Stimulated activated naive CD8-positive, alpha-beta T cell treated with anti-CD3 and anti-CD28 coated beads, Interleukin-15, Interleukin-2, amounts not matched to agents 100 U/mL and 50 U/mL, for 24 hours (primary cell): ENCODE results near the gene CHRNB4.

Experiments used
- ATAC-seq: fragments of 150-1000 bp; cut with Tn5 transposase; one replicate; pipeline ENCODE4 v1.10.0; 2021
- DNase-seq: peaks from one replicate; pipeline ENCODE4 v3.0.0; 2021

CHRNB4 gene

GRCh38 chr15:78630886-78631633, 9.9 kb downstream of the CHRNB4 start:
- DNase-seq (no peak), ATAC-seq (no peak)

GRCh38 chr15:78629716-78630065, 11.3 kb downstream of the CHRNB4 start:
- ATAC-seq (no peak), DNase-seq (no peak)

- no peak for DNase-seq
- no peak for ATAC-seq
Measured at GRCh38 chr15:78629031-78629715, 11.8 kb downstream of the CHRNB4 start.

GRCh38 chr15:78628227-78628626, 12.8 kb downstream of the CHRNB4 start:
- ATAC-seq (no peak), DNase-seq (no peak)

- DNase-seq (no peak), ATAC-seq (no peak)
Measured at GRCh38 chr15:78627348-78627747, 13.7 kb downstream of the CHRNB4 start.

GRCh38 chr15:78626381-78626995, 14.5 kb downstream of the CHRNB4 start:
- no peak for ATAC-seq
- no peak for DNase-seq

GRCh38 chr15:78625606-78626280, 15.3 kb downstream of the CHRNB4 start:
- ATAC-seq (peak; percentile 42), DNase-seq (no peak)

GRCh38 chr15:78624651-78625590, 16.1 kb downstream of the CHRNB4 start:
- DNase-seq (no peak), ATAC-seq (no peak)

- ATAC-seq (no peak), DNase-seq (no peak)
Measured at GRCh38 chr15:78623786-78624497, 17.1 kb downstream of the CHRNB4 start.

GRCh38 chr15:78621810-78622402, 19.1 kb downstream of the CHRNB4 start:
- ATAC-seq, result no peak
- DNase-seq, result no peak

- ATAC-seq (no peak), DNase-seq (no peak)
Measured at GRCh38 chr15:78620527-78621421, 20.2 kb downstream of the CHRNB4 start, which contains the start of gene CHRNA3. CHRNA3 (minus strand) TSS chr15:78620996; CDS start chr15:78620794, 202 bp downstream.

GRCh38 chr15:78620021-78620526, 20.9 kb downstream of the CHRNB4 start:
- ATAC-seq, result no peak
- DNase-seq, result peak; percentile 10

- no peak for ATAC-seq
- no peak for DNase-seq
Measured at GRCh38 chr15:78619022-78619950, 21.7 kb downstream of the CHRNB4 start.

- DNase-seq (peak; percentile 90), ATAC-seq (no peak)
Measured at GRCh38 chr15:78618490-78618934, 22.5 kb downstream of the CHRNB4 start.

GRCh38 chr15:78618064-78618463, 22.9 kb downstream of the CHRNB4 start:
- ATAC-seq, result no peak
- no peak for DNase-seq

- DNase-seq (no peak), ATAC-seq (no peak)
Measured at GRCh38 chr15:78617516-78617915, 23.5 kb downstream of the CHRNB4 start.

- DNase-seq (no peak), ATAC-seq (no peak)
Measured at GRCh38 chr15:78617076-78617475, 23.9 kb downstream of the CHRNB4 start.

- ATAC-seq (no peak), DNase-seq (no peak)
Measured at GRCh38 chr15:78616506-78616905, 24.5 kb downstream of the CHRNB4 start.
